HepG2 (cell line): ENCODE measurements around the gene DOHH. TPM values are rescaled to one million over a fixed set of nuclear protein-coding genes. Genes with fewer than 3 reads are reported as not detected.

Experiments
- BCLAF1 ChIP-seq: fragments of 450-650 bp; IDR thresholded peaks from 2 replicates; pipeline ENCODE4 v1.6.1; 2017; ENCODE audit warnings: mild to moderate bottlenecking
- DR1 ChIP-seq: sonication (generic); formaldehyde crosslinking; IDR thresholded peaks from 2 replicates; pipeline ENCODE4 v1.8.0; 2021; ENCODE audit warnings: mild to moderate bottlenecking, missing genetic modification reagents, inconsistent platforms
- ESRRA ChIP-seq: sonication (generic); formaldehyde crosslinking; IDR thresholded peaks from 2 replicates; pipeline ENCODE4 v1.5.1; 2020; ENCODE audit warnings: mild to moderate bottlenecking, low read depth, missing genetic modification reagents
- GABPB1 ChIP-seq: IDR thresholded peaks from 2 replicates; pipeline ENCODE4 v1.6.1; 2016; ENCODE audit warnings: mild to moderate bottlenecking, missing genetic modification reagents, moderate library complexity, missing compliant biosample characterization
- GMEB1 ChIP-seq: sonication (generic); formaldehyde crosslinking; IDR thresholded peaks from 2 replicates; pipeline ENCODE4 v1.5.1; 2020; ENCODE audit warnings: missing genetic modification reagents, mild to moderate bottlenecking, borderline replicate concordance
- GMEB2 ChIP-seq: IDR thresholded peaks from 2 replicates; pipeline ENCODE4 v1.6.1; 2016; ENCODE audit warnings: missing biosample characterization, missing genetic modification reagents, low read depth
- HES4 ChIP-seq: sonication (generic); formaldehyde crosslinking; IDR thresholded peaks from 2 replicates; pipeline ENCODE4 v1.9.0; 2021; ENCODE audit warnings: mild to moderate bottlenecking, missing genetic modification reagents, borderline replicate concordance
- HOMEZ ChIP-seq: IDR thresholded peaks from 2 replicates; pipeline ENCODE4 v1.6.1; 2016; ENCODE audit warnings: low read depth
- MIER2 ChIP-seq: IDR thresholded peaks from 2 replicates; pipeline ENCODE4 v1.6.1; 2016; ENCODE audit warnings: missing biosample characterization, missing genetic modification reagents
- SMARCE1 ChIP-seq: fragments of 450-650 bp; IDR thresholded peaks from 2 replicates; pipeline ENCODE4 v1.6.1; 2017; ENCODE audit warnings: borderline replicate concordance
- TCF12 ChIP-seq, 2 experiments: fragments of 450-650 bp in 1 of 2; sonication (generic) in 1 of 2; formaldehyde crosslinking in 1 of 2; IDR thresholded peaks; 2 replicates each; pipeline versions ENCODE4 v1.6.1 to v1.8.0; 2017 to 2022; ENCODE audit warnings: antibody characterized with exemption in 1 of 2, mild to moderate bottlenecking in 1 of 2, missing genetic modification reagents in 1 of 2, moderate library complexity in 1 of 2
- TGIF2 ChIP-seq: IDR thresholded peaks from 2 replicates; pipeline ENCODE4 v1.6.1; 2016; ENCODE audit warnings: control low read depth, missing compliant biosample characterization
- ZNF616 ChIP-seq: sonication (generic); formaldehyde crosslinking; IDR thresholded peaks from 2 replicates; pipeline ENCODE4 v1.5.0; 2020; ENCODE audit warnings: low read depth, mild to moderate bottlenecking, missing genetic modification reagents
- ZNF687 ChIP-seq: sonication (generic); formaldehyde crosslinking; IDR thresholded peaks from 2 replicates; pipeline ENCODE4 v1.5.1; 2020; ENCODE audit warnings: mild to moderate bottlenecking, missing genetic modification reagents, moderate library complexity
- ZNF709 ChIP-seq: sonication (generic); formaldehyde crosslinking; IDR thresholded peaks from 2 replicates; pipeline ENCODE4 v1.5.0; 2020; ENCODE audit warnings: mild to moderate bottlenecking, missing genetic modification reagents
- ZNF878 ChIP-seq: sonication (generic); formaldehyde crosslinking; IDR thresholded peaks from 2 replicates; pipeline ENCODE4 v1.8.1; 2023; ENCODE audit warnings: mild to moderate bottlenecking, missing genetic modification reagents, moderate library complexity
- polyA plus RNA-seq, 8 experiments: library from polyadenylated mRNA; depleted of rRNA in 3 of 8; stranded (reverse) in 7 of 8; unstranded in 1 of 8; fragments of >200 nt; fragmentation: Illumina TruSeq in 4 of 8; extraction: Trizol in 4 of 8; gene quantifications; 2 replicates each; pipeline versions ENCODE4 v1.2.1 to v1.2.3, GENCODE V29; 2011 to 2016; ENCODE audit warnings: low read depth in 4 of 8, missing spikeins in 1 of 8, mixed read lengths in 1 of 8; ENCODE audit not compliant: insufficient read depth in 1 of 8
- total RNA-seq, 5 experiments: library from RNA; depleted of rRNA; stranded (reverse); fragments of >200 nt; fragmentation: Illumina TruSeq; extraction: Trizol; gene quantifications; 2 replicates each; pipeline ENCODE4 v1.2.3, GENCODE V29; 2016; ENCODE audit warnings: low read depth in 1 of 5

The DOHH gene
- total and polyA plus RNA-seq, 2 of the 13 experiments (the other 11 are each of a cell fraction or from before 2014, with no cell fraction given) = 3.5 to 13.7 TPM

- TF ChIP-seq ESRRA (CRISPR knock-in tag) (peak; percentile 60; the same call in 1 of the 2 replicates), BCLAF1 (no peak), SMARCE1 (no peak), ZNF616 (CRISPR knock-in tag) (peak; percentile 66; the same call in 1 of the 2 replicates), TCF12 (IDR thresholded peaks at IDR 0.05) (no peak), TCF12 (CRISPR knock-in tag; IDR thresholded peaks at IDR 0.05) (0 out of 2 replicates have a peak, but pooled peaks have one; percentile 8), GMEB2 (CRISPR knock-in tag) (no peak), MIER2 (no peak), TGIF2 (CRISPR knock-in tag) (0 out of 2 replicates have a peak, but pooled peaks have one; percentile 38), ZNF878 (CRISPR knock-in tag) (peak; percentile 65; the same call in 1 of the 2 replicates), HOMEZ (CRISPR knock-in tag) (no peak), GMEB1 (CRISPR knock-in tag) (peak; percentile 71), ZNF709 (CRISPR knock-in tag) (peak; percentile 71; the same call in 1 of the 2 replicates), DR1 (CRISPR knock-in tag) (peak; percentile 85), ZNF687 (peak; percentile 94), GABPB1 (CRISPR knock-in tag) (peak; percentile 85), HES4 (0 out of 2 replicates have a peak, but pooled peaks have one; percentile 67)
Observed at GRCh38 chr19:3500429-3501101, at the start of gene DOHH (continued).
